Panc1 (cell line): ENCODE results near the gene INS. TPM values are rescaled to one million over a fixed set of nuclear protein-coding genes. Genes with fewer than 3 reads are reported as not detected.
A peak's percentile ranks its signal among the peaks of the same experiment; 100 is the strongest.

Source experiments
- ATAC-seq: fragments of 200-7000 bp; cut with Tn5 transposase; 2 replicates; pipeline ENCODE4 v1.9.1; 2020; ENCODE audit warnings: mild to moderate bottlenecking, moderate library complexity
- BruUV-seq: library from RNA; stranded (reverse); fragments of 400-500 nt; replicated peaks from 2 replicates; lab custom pipeline; 2021; lab: Mats Ljungman, UMichigan
- CTCF ChIA-PET: fragments of 300-600 bp; sonication (Branson Sonifier 250); formaldehyde crosslinking; loops from one replicate; lab custom pipeline; 2022; ENCODE audit warnings: antibody characterized with exemption; lab: Charles Lee
- POLR2A ChIA-PET: fragments of 300-600 bp; sonication (Branson Sonifier 250); formaldehyde crosslinking; loops from one replicate; lab custom pipeline; 2022; ENCODE audit warnings: antibody characterized with exemption; lab: Charles Lee
- DNase-seq: peaks from one replicate; pipeline ENCODE4 v3.0.0-alpha.2; 2010; ENCODE audit warnings: low read depth, low spot score
- H3K27ac ChIP-seq: 2 replicates; pipeline ENCODE4 v1.5.1; 2011; ENCODE audit warnings: mild to moderate bottlenecking, low read length, inconsistent platforms
- H3K27me3 ChIP-seq: fragments of 200-500 bp; sonication (Bioruptor generic); 2 replicates; pipeline ENCODE4 v1.6.0; 2014; ENCODE audit warnings: low read length, inconsistent platforms; ENCODE audit not compliant: control insufficient read depth, insufficient read depth
- H3K36me3 ChIP-seq: fragments of 200-500 bp; sonication (Bioruptor generic); 2 replicates; pipeline ENCODE4 v1.5.1; 2014; ENCODE audit warnings: inconsistent platforms, mild to moderate bottlenecking, low read length, moderate library complexity; ENCODE audit not compliant: control insufficient read depth, insufficient read depth
- H3K4me1 ChIP-seq: 2 replicates; pipeline ENCODE4 v1.5.1; 2011; ENCODE audit warnings: inconsistent platforms, mild to moderate bottlenecking, low read length, moderate library complexity; ENCODE audit not compliant: control insufficient read depth, insufficient read depth
- H3K4me3 ChIP-seq, 2 experiments: 2 replicates each; pipeline ENCODE4 v1.5.1; 2011 to 2012; ENCODE audit warnings: low read depth in 2 of 2, low read length in 2 of 2, mild to moderate bottlenecking in 2 of 2, inconsistent platforms in 1 of 2, moderate library complexity in 1 of 2
- H3K9me3 ChIP-seq: fragments of 200-500 bp; sonication (Bioruptor generic); 2 replicates; pipeline ENCODE4 v1.5.1; 2014; ENCODE audit warnings: low read depth, mild to moderate bottlenecking, inconsistent platforms, low read length, moderate library complexity; ENCODE audit not compliant: control insufficient read depth, insufficient read depth
- POLR2AphosphoS5 ChIP-seq: IDR thresholded peaks from 2 replicates; pipeline ENCODE4 v1.6.1; 2012; ENCODE audit warnings: mild to moderate bottlenecking, low read depth, low read length, moderate library complexity
- SIN3A ChIP-seq: IDR thresholded peaks from 2 replicates; pipeline ENCODE4 v1.6.1; 2012; ENCODE audit warnings: low read depth, mild to moderate bottlenecking, low read length, moderate library complexity, borderline replicate concordance; ENCODE audit not compliant: insufficient read depth
- TCF7L2 ChIP-seq: IDR thresholded peaks from 2 replicates; pipeline ENCODE4 v1.6.1; 2011; ENCODE audit warnings: mild to moderate bottlenecking, low read depth, low read length, inconsistent platforms
- in situ Hi-C: cut with HindIII; loops from 2 replicates; pipeline ENCODE4 v1.10.0; 2016; ENCODE audit warnings: low sequenced_read_pairs, low pct_unique_long_range_greater_than_20kb
- intact Hi-C: fragments of 100-400 bp; cut with micrococcal nuclease; formaldehyde crosslinking; loops from one replicate; pipeline ENCODE4 v1.10.0; 2022; ENCODE audit not compliant: unreplicated experiment
- total RNA-seq: library from RNA; stranded (reverse); gene quantifications from one replicate; pipeline ENCODE4 v1.2.1, GENCODE V29; 2021; ENCODE audit not compliant: unreplicated experiment
- TF ChIP-seq, protein P1 (sequence below): fragments of 450-650 bp; IDR thresholded peaks from 2 replicates; pipeline ENCODE4 v1.5.1; 2017; ENCODE audit warnings: mild to moderate bottlenecking
- TF ChIP-seq, protein P2 (sequence below), 2 experiments: IDR thresholded peaks; 2 replicates each; pipeline ENCODE4 v1.6.1; 2011 to 2012; ENCODE audit warnings: low read depth in 2 of 2, control low read depth in 1 of 2, low read length in 1 of 2, mild to moderate bottlenecking in 1 of 2, moderate library complexity in 1 of 2; ENCODE audit not compliant: insufficient read depth in 1 of 2

The INS gene
- total RNA-seq, 1 experiment from 2014 or later: not detected

DNA sequence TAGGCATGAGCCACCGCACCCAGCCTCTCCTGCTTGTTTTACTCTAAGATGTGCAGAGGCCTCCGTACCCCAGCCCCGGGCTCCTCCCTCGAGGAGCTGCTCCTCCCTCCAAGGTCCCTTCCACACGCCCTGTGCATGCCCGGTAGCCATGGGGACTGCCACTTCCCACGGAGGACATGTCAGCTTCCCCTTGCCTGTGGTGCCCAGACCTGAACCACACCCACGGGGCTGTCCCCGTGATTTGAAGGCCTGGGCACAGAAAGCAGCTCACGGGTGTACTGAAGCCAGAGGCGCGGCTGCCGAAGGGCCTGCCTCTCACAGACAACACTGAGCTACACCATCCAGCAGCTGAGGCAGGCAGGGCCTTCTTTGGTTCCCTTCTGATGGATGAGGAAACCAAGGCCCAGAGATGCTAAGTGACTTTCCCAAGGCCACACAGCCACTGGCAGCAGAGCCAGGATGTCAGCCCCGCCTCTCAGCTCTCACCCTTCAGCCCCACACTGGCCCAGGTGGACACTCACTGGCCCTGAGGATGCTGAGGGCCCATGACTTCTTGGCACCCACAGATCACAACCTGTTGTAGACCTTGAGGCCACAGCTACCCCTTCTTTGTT is 7.3 kb downstream of the INS start:
- in situ Hi-C loops: no loop called here
- Histone ChIP-seq H3K36me3 (no peaks in the 10 kb centered on the region), H3K4me1 (peaks cover 16% of the 10 kb centered on the region), H3K9me3 (no peaks in the 10 kb centered on the region), H3K27ac (no peak overlapping the region), H3K27me3 (peaks cover 7% of the 10 kb centered on the region), H3K4me3 (no peak overlapping the region)
- POLR2A ChIA-PET: interaction anchor here (0.6 kb wide), 1 partner anchor 9 kb away, joined by 3 read pairs; no protein-coding TSS in a partner anchor
- no peak for ATAC-seq
- CTCF ChIA-PET: interaction anchor here (0.5 to 8.3 kb wide), 13 partner anchors 11 to 501 kb away, joined by 3 to 236 read pairs (median 3); no protein-coding TSS in a partner anchor
- no TSS peak for BruUV-seq
- TF ChIP-seq SIN3A (no peak), POLR2AphosphoS5 (no peak), TCF7L2 (no peak)
- TF ChIP-seq, protein P1, sequence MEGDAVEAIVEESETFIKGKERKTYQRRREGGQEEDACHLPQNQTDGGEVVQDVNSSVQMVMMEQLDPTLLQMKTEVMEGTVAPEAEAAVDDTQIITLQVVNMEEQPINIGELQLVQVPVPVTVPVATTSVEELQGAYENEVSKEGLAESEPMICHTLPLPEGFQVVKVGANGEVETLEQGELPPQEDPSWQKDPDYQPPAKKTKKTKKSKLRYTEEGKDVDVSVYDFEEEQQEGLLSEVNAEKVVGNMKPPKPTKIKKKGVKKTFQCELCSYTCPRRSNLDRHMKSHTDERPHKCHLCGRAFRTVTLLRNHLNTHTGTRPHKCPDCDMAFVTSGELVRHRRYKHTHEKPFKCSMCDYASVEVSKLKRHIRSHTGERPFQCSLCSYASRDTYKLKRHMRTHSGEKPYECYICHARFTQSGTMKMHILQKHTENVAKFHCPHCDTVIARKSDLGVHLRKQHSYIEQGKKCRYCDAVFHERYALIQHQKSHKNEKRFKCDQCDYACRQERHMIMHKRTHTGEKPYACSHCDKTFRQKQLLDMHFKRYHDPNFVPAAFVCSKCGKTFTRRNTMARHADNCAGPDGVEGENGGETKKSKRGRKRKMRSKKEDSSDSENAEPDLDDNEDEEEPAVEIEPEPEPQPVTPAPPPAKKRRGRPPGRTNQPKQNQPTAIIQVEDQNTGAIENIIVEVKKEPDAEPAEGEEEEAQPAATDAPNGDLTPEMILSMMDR: no peak
- TF ChIP-seq, protein P2, sequence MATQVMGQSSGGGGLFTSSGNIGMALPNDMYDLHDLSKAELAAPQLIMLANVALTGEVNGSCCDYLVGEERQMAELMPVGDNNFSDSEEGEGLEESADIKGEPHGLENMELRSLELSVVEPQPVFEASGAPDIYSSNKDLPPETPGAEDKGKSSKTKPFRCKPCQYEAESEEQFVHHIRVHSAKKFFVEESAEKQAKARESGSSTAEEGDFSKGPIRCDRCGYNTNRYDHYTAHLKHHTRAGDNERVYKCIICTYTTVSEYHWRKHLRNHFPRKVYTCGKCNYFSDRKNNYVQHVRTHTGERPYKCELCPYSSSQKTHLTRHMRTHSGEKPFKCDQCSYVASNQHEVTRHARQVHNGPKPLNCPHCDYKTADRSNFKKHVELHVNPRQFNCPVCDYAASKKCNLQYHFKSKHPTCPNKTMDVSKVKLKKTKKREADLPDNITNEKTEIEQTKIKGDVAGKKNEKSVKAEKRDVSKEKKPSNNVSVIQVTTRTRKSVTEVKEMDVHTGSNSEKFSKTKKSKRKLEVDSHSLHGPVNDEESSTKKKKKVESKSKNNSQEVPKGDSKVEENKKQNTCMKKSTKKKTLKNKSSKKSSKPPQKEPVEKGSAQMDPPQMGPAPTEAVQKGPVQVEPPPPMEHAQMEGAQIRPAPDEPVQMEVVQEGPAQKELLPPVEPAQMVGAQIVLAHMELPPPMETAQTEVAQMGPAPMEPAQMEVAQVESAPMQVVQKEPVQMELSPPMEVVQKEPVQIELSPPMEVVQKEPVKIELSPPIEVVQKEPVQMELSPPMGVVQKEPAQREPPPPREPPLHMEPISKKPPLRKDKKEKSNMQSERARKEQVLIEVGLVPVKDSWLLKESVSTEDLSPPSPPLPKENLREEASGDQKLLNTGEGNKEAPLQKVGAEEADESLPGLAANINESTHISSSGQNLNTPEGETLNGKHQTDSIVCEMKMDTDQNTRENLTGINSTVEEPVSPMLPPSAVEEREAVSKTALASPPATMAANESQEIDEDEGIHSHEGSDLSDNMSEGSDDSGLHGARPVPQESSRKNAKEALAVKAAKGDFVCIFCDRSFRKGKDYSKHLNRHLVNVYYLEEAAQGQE (IDR thresholded peaks at IDR 0.05; ENCODE audit: insufficient read depth in 1 of 2, low read depth in 2 of 2, low read length in 1 of 2): no peak
- DNase-seq: no peak
- intact Hi-C loops: loop anchor here (5.0 kb wide), 2 partner anchors 461 to 501 kb away; no protein-coding TSS in a partner anchor

DNA sequence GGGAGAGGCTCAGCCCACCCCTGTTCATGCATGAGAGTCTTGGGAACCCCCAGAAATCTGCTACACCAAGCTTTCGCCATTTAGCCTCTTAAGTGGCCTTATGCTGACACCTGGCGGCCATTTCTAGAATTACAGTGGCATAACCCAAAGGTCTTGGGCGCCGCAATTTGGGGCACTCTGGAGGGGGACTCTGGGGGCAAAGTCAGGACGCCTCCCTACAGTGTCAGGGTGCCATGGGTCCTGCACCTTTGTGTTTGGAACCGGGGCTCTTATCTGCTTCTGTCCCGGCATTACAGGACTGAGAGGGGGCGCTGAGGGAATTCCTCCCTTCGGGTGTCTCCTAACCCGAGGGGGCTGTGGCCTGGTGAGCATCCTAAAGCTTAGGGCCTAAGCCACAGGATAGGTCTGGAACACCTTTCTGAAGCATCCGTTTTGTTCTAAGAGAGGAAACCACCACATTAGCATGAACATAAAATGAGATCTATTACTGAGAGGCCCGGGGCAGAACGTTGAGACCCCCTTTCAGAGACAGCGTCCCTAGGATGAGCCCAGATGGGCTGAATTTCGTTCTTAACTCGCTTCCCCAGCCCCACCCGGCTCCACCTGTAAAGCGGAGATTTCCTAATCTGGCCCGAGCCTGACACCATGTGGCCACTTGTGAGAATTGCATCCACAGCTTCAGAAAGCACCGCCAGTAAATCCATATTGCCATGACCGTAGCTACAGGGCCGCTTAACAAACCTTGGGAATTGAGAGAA is 9.3 kb downstream of the INS start:
- DNase-seq (peak; percentile 83), ATAC-seq (peak; percentile 52)
- CTCF ChIA-PET: interaction anchor here (0.5 to 8.3 kb wide), 35 partner anchors 8 to 655 kb away, joined by 3 to 236 read pairs (median 5); no protein-coding TSS in a partner anchor

More for the DNA sequence above, 9.3 kb downstream of the INS start:
- Histone ChIP-seq H3K4me1 (peaks cover 15% of the 10 kb centered on the region), H3K4me3 (no peak overlapping the region), H3K27me3 (peaks cover 10% of the 10 kb centered on the region), H3K27ac (no peak overlapping the region), H3K36me3 (no peaks in the 10 kb centered on the region), H3K9me3 (no peaks in the 10 kb centered on the region)
- intact Hi-C loops: loop anchor here (2.0 to 5.0 kb wide), 3 partner anchors 269 to 499 kb away; no protein-coding TSS in a partner anchor
- TF ChIP-seq TCF7L2 (peak; percentile 52; the same call in 1 of the 2 replicates), POLR2AphosphoS5 (no peak)
- TF ChIP-seq, protein P1: peak; percentile 96
- POLR2A ChIA-PET: interaction anchor here (0.6 kb wide), 1 partner anchor 458 kb away, joined by 3 read pairs; no protein-coding TSS in a partner anchor
- in situ Hi-C loops: no loop called here
- no TSS peak for BruUV-seq
